Fibroblast of skin of right biceps (primary cell): ENCODE results near the gene FLYWCH2.
A peak's percentile ranks its signal among the peaks of the same experiment; 100 is the strongest.

ENCODE experiments used
- DNase-seq: peaks from one replicate; pipeline ENCODE4 v3.0.0-alpha.2; 2013

The FLYWCH2 gene

GRCh38 chr16:2882650-2883457 lies at the start of gene FLYWCH2:
TSS of gene FLYWCH2 (plus strand) at chr16:2883215. CDS start at chr16:2896450, 13,235 bp downstream.
- peak; percentile 99 for DNase-seq

DNA sequence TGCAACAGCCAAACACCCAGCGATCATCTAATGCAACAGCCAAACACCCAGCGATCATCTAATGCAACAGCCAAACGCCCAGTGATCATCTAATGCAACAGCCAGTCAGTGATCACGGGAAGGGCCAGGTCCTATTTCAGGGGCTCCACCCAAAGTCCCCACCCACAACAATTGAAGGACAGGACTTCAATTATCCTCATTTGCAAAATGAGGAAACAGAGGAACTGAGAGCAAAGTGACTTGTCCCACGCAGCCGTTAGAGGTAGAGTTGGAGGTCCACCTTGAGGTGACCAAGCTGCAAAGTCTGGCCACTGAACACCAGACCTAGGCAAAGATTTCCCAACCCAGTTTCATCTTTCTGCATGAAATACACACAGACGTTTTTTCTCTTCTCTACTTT lies 49.2 kb upstream of the FLYWCH2 start:
- no peak for DNase-seq

DNA sequence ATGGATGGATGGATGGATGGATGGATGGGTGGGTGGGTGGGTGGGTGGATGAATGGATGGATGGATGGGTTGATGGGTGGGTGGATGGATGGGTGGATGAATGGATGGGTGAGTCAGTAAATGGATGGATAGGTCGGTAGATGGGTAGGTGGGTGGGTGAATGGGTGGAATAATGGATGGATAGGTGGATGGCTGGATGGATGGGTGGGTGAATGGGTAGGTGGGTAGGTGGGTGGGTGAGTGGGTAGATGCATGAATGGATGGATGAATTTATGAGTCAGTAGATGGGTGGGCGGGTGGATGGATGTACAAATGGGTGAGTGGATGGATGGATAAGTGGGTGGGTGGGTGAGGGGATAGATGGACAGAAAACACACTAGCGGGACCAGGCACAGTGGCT lies 48.0 kb upstream of the FLYWCH2 start:
- DNase-seq, result no peak

DNA sequence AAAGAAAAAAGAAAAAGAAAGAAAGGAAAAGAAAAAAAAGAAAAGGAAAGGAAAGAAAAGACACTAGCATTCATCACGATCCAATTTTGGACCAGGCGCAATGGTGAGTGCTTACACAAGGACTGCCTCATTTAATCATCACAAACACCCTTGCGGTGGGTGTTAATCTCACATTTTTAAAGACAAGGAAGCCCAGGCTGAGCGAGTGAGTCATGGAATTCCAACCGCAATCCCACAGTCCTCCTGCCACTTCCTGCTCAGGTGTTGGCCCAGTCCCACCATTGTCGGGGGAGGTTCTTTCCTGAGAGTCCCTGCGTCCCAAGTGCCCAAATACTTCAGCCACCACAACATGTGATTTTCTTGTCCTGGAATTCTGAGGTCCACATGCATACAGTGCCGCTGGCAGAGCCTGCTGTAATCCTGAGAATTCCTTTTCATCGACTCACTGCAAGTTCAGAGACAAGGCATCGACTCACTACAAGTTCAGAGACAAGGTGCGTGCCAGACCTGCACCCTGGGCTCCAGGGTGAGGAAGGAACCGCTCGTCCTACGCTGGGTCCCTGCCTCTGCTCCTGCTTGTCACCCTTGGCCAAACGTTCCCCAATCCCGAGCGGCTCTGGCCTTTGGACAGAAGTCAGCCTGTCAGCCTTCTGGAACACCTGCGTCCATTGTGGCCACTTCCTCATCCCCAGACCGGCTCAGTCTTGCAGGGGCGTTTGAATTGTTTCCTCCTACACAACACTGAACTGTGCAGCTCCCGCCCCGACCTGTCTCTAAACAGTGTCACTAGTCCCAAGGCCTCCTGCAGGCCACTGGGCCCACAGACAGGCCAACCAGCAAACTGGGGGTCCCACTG lies 47.1 kb upstream of the FLYWCH2 start:
- DNase-seq, result peak; percentile 100

DNA sequence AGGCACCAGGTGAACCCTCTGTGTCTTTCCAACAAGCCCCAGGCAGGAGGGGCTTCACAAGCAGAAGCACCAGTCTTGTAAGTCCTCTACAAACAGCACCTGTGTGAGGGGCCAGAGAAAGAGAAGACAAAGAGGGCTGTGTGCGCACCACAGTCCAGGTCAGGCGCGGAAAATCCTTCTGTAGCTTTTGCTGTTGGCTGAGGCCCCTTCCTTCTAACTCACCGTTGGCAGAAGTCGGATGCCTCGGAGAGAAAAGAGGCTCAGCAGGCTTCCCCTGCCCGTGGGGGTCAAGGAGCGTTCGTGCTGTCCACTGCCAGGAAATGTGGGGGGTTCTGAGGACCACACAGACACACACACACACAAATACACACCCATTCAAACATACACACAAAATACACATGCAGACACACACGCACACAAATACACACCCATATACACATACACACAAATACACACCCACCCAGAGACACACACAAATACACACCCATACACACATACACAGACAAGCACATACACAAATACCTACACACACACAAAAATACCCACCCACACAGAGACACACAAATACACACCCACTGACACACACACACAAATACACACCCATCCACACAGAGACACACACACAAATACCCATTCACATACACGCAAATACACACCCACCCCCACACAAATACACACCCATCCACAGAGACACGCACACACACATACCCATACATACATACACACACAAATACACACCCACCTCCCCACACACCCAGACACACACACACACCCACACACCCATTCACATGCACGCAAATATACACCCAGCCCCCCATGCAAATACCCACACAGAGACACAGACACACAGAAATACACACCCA lies 46.1 kb upstream of the FLYWCH2 start:
- DNase-seq, result no peak

DNA sequence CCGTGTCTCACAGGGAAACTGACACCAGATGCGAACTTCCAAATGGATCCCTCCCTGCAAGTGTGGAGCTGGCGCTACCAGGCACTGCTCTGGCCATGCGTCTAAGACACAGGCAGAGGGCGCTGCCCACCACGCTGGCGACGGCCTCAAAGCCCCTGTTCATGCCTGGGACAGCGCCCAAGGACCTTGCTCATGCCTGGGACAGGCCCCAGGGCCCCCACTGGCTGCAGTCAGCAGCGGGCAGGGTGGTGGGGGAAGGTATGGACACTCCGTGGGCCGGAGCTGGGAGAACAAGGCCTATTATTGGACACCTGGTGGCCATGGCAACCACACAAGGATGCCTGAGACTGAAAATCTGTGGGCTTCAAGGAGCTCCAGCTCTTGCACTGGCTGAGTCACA lies 44.1 kb upstream of the FLYWCH2 start:
- peak; percentile 75 for DNase-seq

GRCh38 chr16:2839650-2840450 lies 43.2 kb upstream of the FLYWCH2 start:
- no peak for DNase-seq

GRCh38 chr16:2840914-2841313 lies 42.1 kb upstream of the FLYWCH2 start:
- DNase-seq, result no peak

- DNase-seq, result no peak
Observed at GRCh38 chr16:2841606-2842339, 41.2 kb upstream of the FLYWCH2 start.

- peak; percentile 58 for DNase-seq
Observed at GRCh38 chr16:2842340-2843000, 40.5 kb upstream of the FLYWCH2 start.

DNA sequence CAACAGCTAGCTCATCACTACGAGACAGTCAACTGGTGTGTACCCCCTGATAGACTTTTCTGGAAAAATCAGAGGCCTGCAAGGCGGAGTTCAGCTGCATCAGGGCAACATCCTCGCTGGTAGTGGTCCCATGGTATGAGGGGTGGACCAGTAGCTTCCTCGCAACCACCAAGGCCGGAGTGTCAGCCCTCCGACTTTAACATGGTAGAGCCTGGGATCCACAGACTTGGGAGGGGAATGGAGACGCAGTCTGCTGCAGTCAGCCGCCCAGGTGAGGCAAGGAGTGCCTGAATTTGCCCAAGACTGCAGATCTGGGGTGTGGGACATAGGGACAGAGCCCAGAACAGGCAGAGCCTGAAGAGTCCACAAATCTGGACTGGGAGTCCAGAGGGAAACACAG lies 39.5 kb upstream of the FLYWCH2 start:
- no peak for DNase-seq

DNA sequence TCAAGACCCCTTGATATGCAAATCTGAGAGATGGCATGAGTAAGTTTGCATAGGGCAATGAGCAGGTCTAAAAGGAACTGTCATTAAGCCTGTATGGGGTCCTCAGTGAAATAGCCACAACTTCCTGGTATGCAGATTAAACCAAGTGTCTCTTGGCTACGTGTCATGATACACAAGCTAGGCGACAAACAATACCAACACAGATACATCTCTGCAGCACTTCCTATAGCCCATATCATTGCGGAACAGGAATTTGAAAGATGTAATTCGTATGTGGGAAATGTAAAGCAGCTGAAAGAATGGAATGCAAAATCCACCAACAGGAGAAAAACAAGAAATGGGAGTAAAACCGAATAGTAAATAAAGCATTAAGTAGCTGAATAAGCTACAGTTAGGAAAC lies 37.9 kb upstream of the FLYWCH2 start:
- no peak for DNase-seq

DNA sequence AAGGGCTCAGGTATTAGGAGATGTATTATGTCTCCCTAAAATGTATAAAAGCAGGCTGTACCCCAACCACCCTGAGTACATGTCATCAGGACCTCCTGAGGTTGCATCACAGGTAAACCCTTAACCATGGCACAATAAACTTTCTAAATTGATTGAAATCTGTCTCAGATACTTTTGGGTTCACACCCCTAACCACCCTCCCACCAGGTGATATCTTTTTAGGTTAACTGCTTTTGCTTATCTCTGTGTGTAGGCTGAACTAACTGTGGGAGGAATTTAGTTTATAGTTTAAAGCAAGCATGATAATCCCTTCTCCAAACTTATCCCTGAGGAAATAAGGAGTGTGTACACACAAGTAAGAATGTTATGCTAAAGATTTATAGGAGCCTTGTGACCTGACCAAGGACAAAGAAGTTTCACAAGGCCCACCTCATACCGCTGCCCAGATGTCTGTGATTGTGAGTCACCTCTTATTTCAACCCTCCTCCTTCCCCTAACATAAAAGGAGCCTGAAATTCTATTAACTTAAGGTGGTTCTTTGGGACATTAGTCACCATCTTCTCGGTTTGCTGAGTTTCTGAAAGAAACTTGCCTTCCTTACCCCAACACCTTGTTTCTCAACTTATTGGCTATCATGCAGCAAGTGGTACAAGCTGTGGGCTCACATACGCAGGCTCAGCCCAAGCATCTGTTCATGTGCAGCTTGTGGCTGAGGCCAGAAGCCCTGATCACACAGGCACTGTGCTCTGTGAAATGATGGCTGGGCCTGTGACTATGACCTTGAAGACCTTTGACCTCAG lies 36.3 kb upstream of the FLYWCH2 start:
- DNase-seq, result peak; percentile 33

DNA sequence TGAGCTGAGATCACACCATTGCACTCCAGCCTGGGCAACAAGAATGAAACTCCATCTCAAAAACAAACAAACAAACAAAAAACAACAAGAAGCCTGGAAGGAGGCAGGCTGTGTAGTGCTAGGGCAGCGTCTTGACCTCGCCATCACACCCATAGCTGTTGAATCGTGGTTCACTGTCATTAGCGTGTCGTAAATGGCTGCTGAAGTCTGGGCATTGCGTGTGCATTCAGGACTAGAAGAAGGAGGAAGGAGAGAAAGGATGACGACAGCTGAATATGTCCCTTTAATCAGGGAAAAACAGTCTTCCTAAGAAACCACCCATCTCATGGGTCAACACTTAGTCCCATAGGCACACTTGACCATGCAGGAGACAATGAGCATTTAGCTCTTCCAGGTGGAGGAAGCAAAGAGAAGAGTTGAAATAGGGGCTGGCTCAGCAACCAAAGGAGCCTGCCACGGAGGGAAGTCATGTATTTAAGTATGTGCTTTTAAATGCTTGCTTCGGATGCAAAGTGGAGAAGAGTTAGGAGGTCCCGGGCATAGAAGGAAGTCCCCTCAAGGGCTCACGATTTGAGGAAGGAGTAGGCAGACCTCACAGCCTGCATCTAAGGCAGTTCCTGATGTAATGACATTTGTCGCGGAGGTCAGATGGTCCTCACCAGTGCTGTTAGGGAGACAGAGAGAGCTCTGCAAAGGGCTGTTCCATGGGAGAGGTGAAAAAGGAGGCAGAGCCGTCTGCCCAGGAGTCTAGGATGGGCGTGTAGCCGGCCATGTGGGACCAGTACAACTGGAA lies 33.9 kb upstream of the FLYWCH2 start:
- DNase-seq, result no peak

DNA sequence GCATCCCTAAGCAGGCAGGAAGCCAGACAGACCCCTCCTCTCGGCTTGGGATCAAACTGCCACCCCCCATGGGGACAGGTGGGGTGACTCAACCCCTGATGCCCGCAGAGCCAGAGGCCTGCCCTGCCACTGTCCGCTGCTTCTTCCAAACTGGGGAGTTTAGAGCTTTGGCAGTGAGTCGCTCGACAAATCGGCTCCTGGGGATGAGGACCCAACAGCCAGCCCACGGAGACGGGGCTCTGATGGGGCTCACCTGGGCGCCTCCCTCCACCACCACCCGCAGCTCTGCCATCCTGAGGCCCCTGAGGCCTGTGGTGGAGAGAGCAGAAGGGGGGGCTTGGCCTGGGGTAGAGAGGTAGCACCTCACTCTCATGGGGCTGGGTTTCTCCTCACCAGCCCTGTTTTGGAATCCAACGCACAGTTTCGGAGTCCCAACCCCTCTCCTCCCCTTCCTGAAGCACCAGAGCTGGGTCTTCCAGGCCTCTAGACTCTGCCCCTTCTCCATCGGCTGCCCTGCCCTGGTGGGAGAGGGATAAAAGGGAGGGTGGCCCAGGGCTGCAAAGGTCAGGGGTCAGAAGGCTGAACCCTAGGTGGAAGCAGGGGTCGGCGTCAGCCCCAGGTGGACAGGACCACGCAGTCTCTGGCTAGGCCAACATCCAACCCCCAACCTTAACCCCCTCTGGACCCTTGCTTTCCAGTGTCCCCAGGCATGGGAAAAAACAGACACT lies 30.8 kb upstream of the FLYWCH2 start:
- no peak for DNase-seq

GRCh38 chr16:2852731-2853507 lies 30.1 kb upstream of the FLYWCH2 start:
- no peak for DNase-seq

- no peak for DNase-seq
Observed at GRCh38 chr16:2853531-2854073, 29.4 kb upstream of the FLYWCH2 start.
